ENCODE measurements around the gene PREX1. TPM values are rescaled to one million over a fixed set of nuclear protein-coding genes. Genes with fewer than 3 reads are reported as not detected.
"Not testable (repeated sequence)": the region's sequence is repeated elsewhere in the genome, so short reads cannot be mapped to it uniquely, and the experiment has no call there.

The PREX1 gene
- total RNA-seq, 1 experiment from 2014 or later, result not detected

- H3K9me3 Mint-ChIP-seq (ENCODE audit: unreplicated experiment), result peaks cover 7% of the 10 kb centered on the region
- no peak overlapping the region for H3K4me3 Mint-ChIP-seq (ENCODE audit: unreplicated experiment)
- CTCF ChIA-PET, result no interaction called here
- DNase-seq (ENCODE audit: unreplicated experiment), result no peak
- H3K27ac Mint-ChIP-seq (ENCODE audit: low read depth, unreplicated experiment), result no peak overlapping the region
- BruUV-seq (replicated peaks), result no TSS peak
- H3K27me3 Mint-ChIP-seq (ENCODE audit: insufficient read depth, unreplicated experiment), result peaks cover 42% of the 10 kb centered on the region
- no peak for TF ChIP-seq CTCF (IDR thresholded peaks at IDR 0.05; ENCODE audit: unreplicated experiment)
- H3K4me1 Mint-ChIP-seq (ENCODE audit: insufficient read depth, unreplicated experiment), result no peaks in the 10 kb centered on the region
- intact Hi-C loops (cut with micrococcal nuclease), result no loop called here
- peaks cover 5% of the 10 kb centered on the region for H3K36me3 Mint-ChIP-seq (ENCODE audit: insufficient read depth, unreplicated experiment)
- POLR2A ChIA-PET, result interaction anchor here (0.7 kb wide), 1 partner anchor 1010 kb away, joined by 3 read pairs; no protein-coding TSS in a partner anchor
These were observed 50.0 kb downstream of the PREX1 start for GRCh38 chr20:48777821-48778220.

GRCh38 chr20:48777005-48777404 is 50.8 kb downstream of the PREX1 start:
- Mint-ChIP-seq H3K4me1 (ENCODE audit: insufficient read depth, unreplicated experiment) (no peaks in the 10 kb centered on the region), H3K9me3 (ENCODE audit: unreplicated experiment) (peaks cover 7% of the 10 kb centered on the region), H3K27me3 (ENCODE audit: insufficient read depth, unreplicated experiment) (peaks cover 42% of the 10 kb centered on the region), H3K36me3 (ENCODE audit: insufficient read depth, unreplicated experiment) (peaks cover 5% of the 10 kb centered on the region), H3K4me3 (ENCODE audit: unreplicated experiment) (no peak overlapping the region), H3K27ac (ENCODE audit: low read depth, unreplicated experiment) (no peak overlapping the region)
- no TSS peak for BruUV-seq (replicated peaks)
- intact Hi-C loops (cut with micrococcal nuclease), result no loop called here
- ChIA-PET CTCF (no interaction called here), POLR2A (no interaction called here)
- no peak for TF ChIP-seq CTCF (IDR thresholded peaks at IDR 0.05; ENCODE audit: unreplicated experiment)
- DNase-seq (ENCODE audit: unreplicated experiment), result no peak

GRCh38 chr20:48776306-48776705 is 51.5 kb downstream of the PREX1 start:
- ChIA-PET CTCF (no interaction called here), POLR2A (interaction anchor here (0.6 kb wide), 1 partner anchor 113 kb away, joined by 3 read pairs; no protein-coding TSS in a partner anchor)
- intact Hi-C loops (cut with micrococcal nuclease), result no loop called here
- no peak overlapping the region for H3K4me3 Mint-ChIP-seq (ENCODE audit: unreplicated experiment)
- H3K27ac Mint-ChIP-seq (ENCODE audit: low read depth, unreplicated experiment), result no peak overlapping the region
- H3K27me3 Mint-ChIP-seq (ENCODE audit: insufficient read depth, unreplicated experiment), result peaks cover 42% of the 10 kb centered on the region
- H3K9me3 Mint-ChIP-seq (ENCODE audit: unreplicated experiment), result peaks cover 7% of the 10 kb centered on the region
- TF ChIP-seq CTCF (IDR thresholded peaks at IDR 0.05; ENCODE audit: unreplicated experiment), result no peak
- DNase-seq (ENCODE audit: unreplicated experiment), result no peak
- H3K4me1 Mint-ChIP-seq (ENCODE audit: insufficient read depth, unreplicated experiment), result no peaks in the 10 kb centered on the region
- no TSS peak for BruUV-seq (replicated peaks)
- peaks cover 5% of the 10 kb centered on the region for H3K36me3 Mint-ChIP-seq (ENCODE audit: insufficient read depth, unreplicated experiment)

- H3K27ac Mint-ChIP-seq (ENCODE audit: low read depth, unreplicated experiment); CTCF ChIA-PET; H3K4me1 Mint-ChIP-seq (ENCODE audit: insufficient read depth, unreplicated experiment); BruUV-seq (replicated peaks); intact Hi-C loops (cut with micrococcal nuclease); H3K4me3 Mint-ChIP-seq (ENCODE audit: unreplicated experiment); DNase-seq (ENCODE audit: unreplicated experiment); H3K9me3 Mint-ChIP-seq (ENCODE audit: unreplicated experiment); H3K36me3 Mint-ChIP-seq (ENCODE audit: insufficient read depth, unreplicated experiment): not testable (repeated sequence)
- H3K27me3 Mint-ChIP-seq (ENCODE audit: insufficient read depth, unreplicated experiment), result peaks cover 43% of the 10 kb centered on the region
- POLR2A ChIA-PET, result interaction anchor here (2.0 kb wide), 1 partner anchor 10 kb away, joined by 5 read pairs; no protein-coding TSS in a partner anchor
These were observed 52.3 kb downstream of the PREX1 start for GRCh38 chr20:48775545-48775944.

- ChIA-PET CTCF (interaction anchor here (0.6 to 1.0 kb wide), 5 partner anchors 10 to 1798 kb away, joined by 3 to 4 read pairs (median 3); no protein-coding TSS in a partner anchor), POLR2A (interaction anchor here (2.0 kb wide), 1 partner anchor 9 kb away, joined by 5 read pairs; no protein-coding TSS in a partner anchor)
- TF ChIP-seq CTCF (IDR thresholded peaks at IDR 0.05; ENCODE audit: unreplicated experiment), result no peak
- Mint-ChIP-seq H3K4me1 (ENCODE audit: insufficient read depth, unreplicated experiment) (no peaks in the 10 kb centered on the region), H3K36me3 (ENCODE audit: insufficient read depth, unreplicated experiment) (peaks cover 4% of the 10 kb centered on the region), H3K4me3 (ENCODE audit: unreplicated experiment) (no peak overlapping the region), H3K9me3 (ENCODE audit: unreplicated experiment) (peaks cover 7% of the 10 kb centered on the region), H3K27ac (ENCODE audit: low read depth, unreplicated experiment) (no peak overlapping the region), H3K27me3 (ENCODE audit: insufficient read depth, unreplicated experiment) (peaks cover 52% of the 10 kb centered on the region)
- BruUV-seq (replicated peaks), result no TSS peak
- no peak for DNase-seq (ENCODE audit: unreplicated experiment)
- intact Hi-C loops (cut with micrococcal nuclease), result no loop called here
These were observed 53.1 kb downstream of the PREX1 start for GRCh38 chr20:48774696-48775095.
